Measurements from ENCODE around the gene SNAPC3.
A peak's percentile ranks its signal among the peaks of the same experiment; 100 is the strongest.

Gene SNAPC3

GRCh38 chr9:15492485-15493150 lies 69.9 kb downstream of the SNAPC3 start:
- no peak for DNase-seq

GRCh38 chr9:15498246-15498995 lies 75.7 kb downstream of the SNAPC3 start:
- no peak for DNase-seq

- no peak for DNase-seq
These were observed 76.5 kb downstream of the SNAPC3 start for GRCh38 chr9:15499139-15499538.

- peak; percentile 28 to 46 for DNase-seq
These were observed 78.5 kb downstream of the SNAPC3 start for GRCh38 chr9:15501179-15501578.

- DNase-seq: no peak
These were observed 79.1 kb downstream of the SNAPC3 start for GRCh38 chr9:15501803-15502202.

GRCh38 chr9:15505921-15506320 lies 83.2 kb downstream of the SNAPC3 start:
- DNase-seq: no peak

- peak in 1 of 2 experiments; percentile 28 for DNase-seq
These were observed 87.5 kb downstream of the SNAPC3 start for GRCh38 chr9:15509931-15510788.

GRCh38 chr9:15510789-15511575 lies 88.3 kb downstream of the SNAPC3 start, which contains the start of gene PSIP1:
Gene PSIP1 (minus strand): TSS chr9:15510970. CDS start chr9:15510188, 782 bp downstream.
- peak; percentile 82 to 94 for DNase-seq
